MG63 (cell line): Measurements from ENCODE around the gene CYP27C1. TPM values are rescaled to one million over a fixed set of nuclear protein-coding genes. Genes with fewer than 3 reads are reported as not detected.

Source experiments
- DNase-seq: peaks from one replicate; pipeline ENCODE4 v3.0.0-alpha.2; 2020
- H3K27me3 ChIP-seq: fragments of 250-450 bp; sonication (Bioruptor Pico); 2 replicates; pipeline ENCODE4 v1.5.1; 2020; ENCODE audit warnings: mild to moderate bottlenecking, moderate library complexity
- H3K36me3 ChIP-seq: fragments of 250-450 bp; sonication (Bioruptor Pico); 2 replicates; pipeline ENCODE4 v1.5.1; 2020; ENCODE audit warnings: mild to moderate bottlenecking, moderate library complexity
- H3K4me3 ChIP-seq: fragments of 250-450 bp; sonication (Bioruptor Pico); 2 replicates; pipeline ENCODE4 v1.5.1; 2020; ENCODE audit warnings: mild to moderate bottlenecking, moderate library complexity
- H3K9me3 ChIP-seq: fragments of 250-450 bp; sonication (Bioruptor Pico); 2 replicates; pipeline ENCODE4 v1.5.1; 2020; ENCODE audit warnings: mild to moderate bottlenecking, moderate library complexity
- total RNA-seq: library from RNA; depleted of rRNA; stranded (reverse); fragments of >200 nt; shearing (Covaris generic); gene quantifications from 2 replicates; pipeline ENCODE4 v1.2.3, GENCODE V29; 2014; ENCODE audit warnings: low replicate concordance; rRNA removed

CYP27C1 gene
- total RNA-seq, 1 experiment from 2014 or later: not detected

DNA sequence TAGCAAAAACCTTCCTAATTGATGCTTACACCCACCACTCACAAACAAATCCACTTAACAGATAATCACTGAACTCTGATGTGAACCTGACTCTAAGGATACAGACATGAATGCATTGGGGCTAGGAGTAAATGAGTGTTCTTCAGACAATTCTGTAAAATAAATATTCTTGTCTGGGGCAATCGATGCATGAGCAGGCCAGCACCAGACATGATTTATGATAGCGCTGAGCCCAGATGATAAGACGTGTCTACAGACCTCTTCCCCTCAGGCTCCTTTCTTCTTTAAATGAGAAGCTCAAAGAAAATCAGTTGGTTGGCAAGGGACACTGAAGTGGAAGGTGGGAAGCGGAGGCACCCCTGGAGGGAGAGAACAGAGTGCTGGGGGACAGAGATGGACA, 85.9 kb downstream of the CYP27C1 start:
- H3K27me3 ChIP-seq: no peaks in the 10 kb centered on the region
- DNase-seq: no peak
- H3K9me3 ChIP-seq: 0 out of 2 replicates have a peak, but pooled peaks cover 4% of the 10 kb centered on the region
- H3K4me3 ChIP-seq: no peak overlapping the region
- no peaks in the 10 kb centered on the region for H3K36me3 ChIP-seq

Other genes with a start within 250 kb of the CYP27C1 start
- 33.7 and 50.8 TPM in 2 replicates for gene BIN1, start 113.1 kb downstream of the CYP27C1 start, total RNA-seq
- 21.4 and 35.1 TPM in 2 replicates for gene ERCC3, start 73.8 kb upstream of the CYP27C1 start, total RNA-seq
- gene MAP3K2, start 167.7 kb upstream of the CYP27C1 start, total RNA-seq: 10.6 and 32.9 TPM in 2 replicates
- gene PROC, start 198.1 kb upstream of the CYP27C1 start, total RNA-seq: not detected in 2 replicates